Gastrocnemius medialis (tissue), 4 donors: ENCODE results near the gene ZBTB7C. TPM values are rescaled to one million over a fixed set of nuclear protein-coding genes. Genes with fewer than 3 reads are reported as not detected.

ENCODE experiments used
- ATAC-seq, 2 donors: fragments of 150-250 bp; one replicate each; pipeline ENCODE4 v1.9.1; 2016
- DNase-seq, 2 donors: peaks; one replicate each; pipeline ENCODE4 v3.0.0-alpha.2; 2019
- H3K27ac ChIP-seq, 4 donors: fragments of 200-600 bp; sonication (generic); 1 replicate in 1 of 4; 2 replicates in 3 of 4; pipeline ENCODE4 v1.5.1; 2016 to 2018; ENCODE audit warnings: mild to moderate bottlenecking in 2 of 4, moderate library complexity in 1 of 4
- H3K27me3 ChIP-seq, 3 donors: fragments of 200-600 bp; sonication (generic) in 2 of 3; 1 replicate in 1 of 3; 2 replicates in 2 of 3; pipeline versions ENCODE4 v1.5.1 to v1.6.0; 2016 to 2019; ENCODE audit warnings: mild to moderate bottlenecking in 1 of 3, moderate library complexity in 1 of 3
- H3K36me3 ChIP-seq, 2 donors: fragments of 200-600 bp; sonication (generic) in 1 of 2; one replicate each; pipeline ENCODE4 v1.5.1; 2017 to 2018
- H3K4me1 ChIP-seq, 2 donors: fragments of 200-600 bp; sonication (generic) in 1 of 2; one replicate each; pipeline ENCODE4 v1.5.1; 2016 to 2017; ENCODE audit warnings: mild to moderate bottlenecking in 2 of 2
- H3K4me3 ChIP-seq, 4 donors: fragments of 200-600 bp; sonication (generic) in 3 of 4; 1 replicate in 1 of 4; 2 replicates in 3 of 4; pipeline ENCODE4 v1.5.1; 2016 to 2019; ENCODE audit warnings: mild to moderate bottlenecking in 2 of 4
- H3K9me3 ChIP-seq, 3 donors: fragments of 200-600 bp; sonication (generic) in 2 of 3; 1 replicate in 1 of 3; 2 replicates in 2 of 3; pipeline ENCODE4 v1.5.1; 2016 to 2019
- CTCF ChIP-seq, 5 experiments: fragments of 450-650 bp in 3 of 5; fragments of 200-600 bp in 2 of 5; sonication (generic) in 2 of 5; IDR thresholded peaks in 4 of 5; conservative IDR thresholded peaks in 1 of 5; 1 replicate in 4 of 5; 2 replicates in 1 of 5; pipeline ENCODE4 v1.5.1; 2016 to 2019; ENCODE audit warnings: antibody characterized with exemption in 5 of 5, mild to moderate bottlenecking in 3 of 5, moderate library complexity in 3 of 5
- POLR2A ChIP-seq, 2 donors: fragments of 450-650 bp; IDR thresholded peaks; one replicate each; pipeline ENCODE4 v1.6.1; 2017; ENCODE audit warnings: antibody characterized with exemption in 2 of 2, mild to moderate bottlenecking in 2 of 2, moderate library complexity in 2 of 2
- in situ Hi-C, 4 donors: fragments of 200-750 bp; cut with MboI; loops; one replicate each; pipeline versions ENCODE4 v1.15.0 to v1.8.0; 2017; ENCODE audit warnings: low sequenced_read_pairs in 4 of 4
- intact Hi-C: fragments of 100-400 bp; cut with DNase I; formaldehyde crosslinking; loops from one replicate; pipeline ENCODE4 v1.15.1; 2023; ENCODE audit warnings: low total_unique reads
- total RNA-seq, 4 donors: library from RNA; depleted of rRNA; stranded (reverse); fragments of >200 nt; gene quantifications; one replicate each; pipeline versions ENCODE4 v1.1.0 to v1.2.3, GENCODE V29; 2016

Gene ZBTB7C
- total RNA-seq, 4 donors from 2014 or later, result 0.53 to 12.3 (median 1.1) TPM

GRCh38 chr18:48361801-48362200 lies 47.4 kb downstream of the ZBTB7C start:
- Histone ChIP-seq H3K9me3 (no peaks in the 10 kb centered on the region), H3K4me1 (no peaks in the 10 kb centered on the region), H3K4me3 (no peak overlapping the region), H3K36me3 (no peaks in the 10 kb centered on the region), H3K27me3 (no peaks in the 10 kb centered on the region), H3K27ac (no peak overlapping the region)
- DNase-seq (no peak), ATAC-seq (no peak)
- intact Hi-C loops, result no loop called here
- in situ Hi-C loops, result no loop called here
- TF ChIP-seq POLR2A (IDR thresholded peaks at IDR 0.05), result no peak
- TF ChIP-seq CTCF (IDR thresholded peaks at IDR 0.05 in 4 of 5, conservative IDR thresholded peaks at IDR 0.05 in 1 of 5), result no peak

- no peak for ATAC-seq
- no peaks in the 10 kb centered on the region for H3K9me3 ChIP-seq
- intact Hi-C loops, result no loop called here
- no peaks in the 10 kb centered on the region for H3K4me1 ChIP-seq
- DNase-seq, result no peak
- no peaks in the 10 kb centered on the region for H3K36me3 ChIP-seq
- TF ChIP-seq CTCF (IDR thresholded peaks at IDR 0.05 in 4 of 5, conservative IDR thresholded peaks at IDR 0.05 in 1 of 5), result no peak
- TF ChIP-seq POLR2A (IDR thresholded peaks at IDR 0.05), result no peak
- no peaks in the 10 kb centered on the region for H3K27me3 ChIP-seq
- H3K4me3 ChIP-seq, result no peak overlapping the region
- no peak overlapping the region for H3K27ac ChIP-seq
- in situ Hi-C loops, result no loop called here
These were observed 48.7 kb downstream of the ZBTB7C start for GRCh38 chr18:48360376-48361021.

GRCh38 chr18:48359626-48360025 lies 49.6 kb downstream of the ZBTB7C start:
- no peak for ATAC-seq
- Histone ChIP-seq H3K27me3 (no peaks in the 10 kb centered on the region), H3K9me3 (no peaks in the 10 kb centered on the region), H3K27ac (no peak overlapping the region), H3K4me3 (no peak overlapping the region), H3K36me3 (no peaks in the 10 kb centered on the region), H3K4me1 (no peaks in the 10 kb centered on the region)
- no peak for DNase-seq
- intact Hi-C loops (no loop called here), in situ Hi-C loops (no loop called here)
- TF ChIP-seq POLR2A (IDR thresholded peaks at IDR 0.05) (no peak), CTCF (IDR thresholded peaks at IDR 0.05 in 4 of 5, conservative IDR thresholded peaks at IDR 0.05 in 1 of 5) (no peak)

- H3K27me3 ChIP-seq, result no peaks in the 10 kb centered on the region
- no peak for ATAC-seq
- in situ Hi-C loops, result no loop called here
- intact Hi-C loops, result no loop called here
- no peak overlapping the region for H3K27ac ChIP-seq
- no peaks in the 10 kb centered on the region for H3K9me3 ChIP-seq
- H3K4me1 ChIP-seq, result no peaks in the 10 kb centered on the region
- H3K4me3 ChIP-seq, result no peak overlapping the region
- no peak for TF ChIP-seq POLR2A (IDR thresholded peaks at IDR 0.05)
- TF ChIP-seq CTCF (IDR thresholded peaks at IDR 0.05 in 4 of 5, conservative IDR thresholded peaks at IDR 0.05 in 1 of 5), result no peak
- no peak for DNase-seq
- H3K36me3 ChIP-seq, result no peaks in the 10 kb centered on the region
These were observed 50.3 kb downstream of the ZBTB7C start for GRCh38 chr18:48358868-48359267.
